NB4 (cell line): Measurements from ENCODE around the gene STIM2.

Experiments
- CTCF ChIP-seq: IDR thresholded peaks from one replicate; pipeline ENCODE4 v1.5.1; 2012; ENCODE audit warnings: low read depth, low read length
- MAX ChIP-seq: IDR thresholded peaks from 2 replicates; pipeline ENCODE4 v1.6.1; 2011; ENCODE audit warnings: low read depth, low read length
- MYC ChIP-seq: IDR thresholded peaks from 2 replicates; pipeline ENCODE4 v1.6.1; 2011; ENCODE audit warnings: low read depth, low read length
- POLR2A ChIP-seq: IDR thresholded peaks from 2 replicates; pipeline ENCODE4 v1.6.1; 2011; ENCODE audit warnings: mild to moderate bottlenecking; ENCODE audit not compliant: insufficient read length; ENCODE audit errors: extremely low read depth

- TF ChIP-seq CTCF (no peak), POLR2A (no peak), MAX (no peak), MYC (no peak)
These were observed 190.1 kb downstream of the STIM2 start for GRCh38 chr4:27050731-27051130.
